Suppressor macrophage (primary cell): Measurements from ENCODE around the gene PPP1R16B.
"Not testable (repeated sequence)": the region's sequence is repeated elsewhere in the genome, so short reads cannot be mapped to it uniquely, and the experiment has no call there.

ENCODE experiments used
- DNase-seq, 4 experiments: peaks; one replicate each; pipeline ENCODE4 v3.0.0-alpha.2; 2020 to 2022

PPP1R16B gene

GRCh38 chr20:38937978-38938473, 132.5 kb downstream of the PPP1R16B start:
- DNase-seq: no peak

GRCh38 chr20:38939686-38940085, 134.2 kb downstream of the PPP1R16B start:
- DNase-seq: no peak

GRCh38 chr20:38940644-38941043, 135.1 kb downstream of the PPP1R16B start:
- DNase-seq: no peak

GRCh38 chr20:38941726-38942389, 136.4 kb downstream of the PPP1R16B start:
- DNase-seq: no peak

- no peak for DNase-seq
Observed at GRCh38 chr20:38945012-38945411, 139.5 kb downstream of the PPP1R16B start.

GRCh38 chr20:38946836-38947235, 141.3 kb downstream of the PPP1R16B start:
- DNase-seq: no peak

- DNase-seq: no peak
Observed at GRCh38 chr20:38947931-38948362, 142.4 kb downstream of the PPP1R16B start.

GRCh38 chr20:38950254-38950653, 144.8 kb downstream of the PPP1R16B start:
- no peak for DNase-seq

GRCh38 chr20:38951611-38952010, 146.1 kb downstream of the PPP1R16B start:
- no peak for DNase-seq

GRCh38 chr20:38952153-38952552, 146.7 kb downstream of the PPP1R16B start:
- DNase-seq: no peak

- DNase-seq: no peak
Observed at GRCh38 chr20:38953630-38954340, 148.3 kb downstream of the PPP1R16B start.

- DNase-seq: no peak
Observed at GRCh38 chr20:38957235-38957876, 151.9 kb downstream of the PPP1R16B start.

GRCh38 chr20:38957915-38958485, 152.5 kb downstream of the PPP1R16B start:
- no peak for DNase-seq

- DNase-seq: not testable (repeated sequence)
Observed at GRCh38 chr20:38960187-38960687, 154.7 kb downstream of the PPP1R16B start.

- DNase-seq: no peak
Observed at GRCh38 chr20:38961530-38962043, 156.1 kb downstream of the PPP1R16B start.

- DNase-seq: peak; percentile 98 to 100 (median 99)
Observed at GRCh38 chr20:38962044-38962927, 156.8 kb downstream of the PPP1R16B start, which contains the start of gene DHX35. Gene DHX35, plus strand, starts transcription at chr20:38962344. Its CDS starts 24 bp downstream, at chr20:38962368.

GRCh38 chr20:38962928-38963401, 157.5 kb downstream of the PPP1R16B start:
- DNase-seq: peak; percentile 29 to 63 (median 45)

GRCh38 chr20:38963745-38964144, 158.2 kb downstream of the PPP1R16B start:
- DNase-seq: no peak

GRCh38 chr20:38965264-38965663, 159.8 kb downstream of the PPP1R16B start:
- no peak for DNase-seq

GRCh38 chr20:38968090-38968489, 162.6 kb downstream of the PPP1R16B start:
- no peak for DNase-seq

GRCh38 chr20:38969708-38970107, 164.2 kb downstream of the PPP1R16B start:
- no peak for DNase-seq
